OCI-LY1 (cell line): ENCODE results near the gene PCBP1.
"Not testable (repeated sequence)": the region's sequence is repeated elsewhere in the genome, so short reads cannot be mapped to it uniquely, and the experiment has no call there.

Experiments
- H2AFZ ChIP-seq: fragments of 200-600 bp; sonication (generic), shearing (Covaris generic); 2 replicates; pipeline ENCODE4 v1.6.0; 2014; ENCODE audit warnings: antibody characterized with exemption, mild to moderate bottlenecking, low read length
- H3F3A ChIP-seq: fragments of 200-600 bp; sonication (generic), shearing (Covaris generic); 2 replicates; pipeline ENCODE4 v1.6.0; 2014; ENCODE audit warnings: mild to moderate bottlenecking, antibody characterized with exemption, low read length, moderate library complexity; ENCODE audit not compliant: insufficient read depth
- H3K27ac ChIP-seq: fragments of 200-600 bp; sonication (generic); 2 replicates; pipeline ENCODE4 v1.5.1; 2014; ENCODE audit warnings: low read length, mixed run types, mild to moderate bottlenecking, low read depth; ENCODE audit not compliant: poor library complexity, severe bottlenecking
- H3K27me3 ChIP-seq: fragments of 200-600 bp; sonication (generic); 2 replicates; pipeline ENCODE4 v1.6.0; 2014; ENCODE audit warnings: antibody characterized with exemption, mild to moderate bottlenecking, low read length, moderate library complexity; ENCODE audit not compliant: insufficient read depth
- H3K36me3 ChIP-seq: fragments of 200-600 bp; sonication (generic); 2 replicates; pipeline ENCODE4 v1.6.1; 2014; ENCODE audit warnings: mild to moderate bottlenecking, antibody characterized with exemption, low read length, moderate library complexity, mixed read lengths; ENCODE audit not compliant: insufficient read depth
- H3K4me1 ChIP-seq: fragments of 200-600 bp; sonication (generic); 2 replicates; pipeline ENCODE4 v1.5.1; 2014; ENCODE audit warnings: mild to moderate bottlenecking, low read length, moderate library complexity; ENCODE audit not compliant: insufficient read depth, severe bottlenecking
- H3K4me2 ChIP-seq: fragments of 200-600 bp; sonication (generic), shearing (Covaris generic); 2 replicates; pipeline ENCODE4 v1.6.1; 2014; ENCODE audit warnings: low read length
- H3K4me3 ChIP-seq: fragments of 200-600 bp; sonication (generic); 2 replicates; pipeline ENCODE4 v1.5.1; 2014; ENCODE audit warnings: low read length, low read depth, mild to moderate bottlenecking, mixed read lengths; ENCODE audit not compliant: poor library complexity, severe bottlenecking
- H3K79me2 ChIP-seq: fragments of 200-600 bp; shearing (Covaris generic); 2 replicates; pipeline ENCODE4 v1.6.1; 2016; ENCODE audit warnings: mixed run types, low read length, mixed read lengths; ENCODE audit not compliant: insufficient read depth
- H3K9ac ChIP-seq: fragments of 200-600 bp; sonication (generic), shearing (Covaris generic); 2 replicates; pipeline ENCODE4 v1.6.1; 2014; ENCODE audit warnings: mild to moderate bottlenecking, low read length, mixed read lengths
- H3K9me2 ChIP-seq: fragments of 200-600 bp; sonication (generic), shearing (Covaris generic); 2 replicates; pipeline ENCODE4 v1.6.1; 2014; ENCODE audit warnings: low read depth, mild to moderate bottlenecking, low read length, mixed read lengths
- H3K9me3 ChIP-seq: fragments of 200-600 bp; shearing (Covaris generic); 2 replicates; pipeline ENCODE4 v1.6.1; 2014; ENCODE audit warnings: low read length, mixed read lengths
- H4K20me1 ChIP-seq: fragments of 200-600 bp; sonication (generic), shearing (Covaris generic); 2 replicates; pipeline ENCODE4 v1.6.0; 2016; ENCODE audit warnings: mild to moderate bottlenecking, low read length; ENCODE audit not compliant: insufficient read depth
- EZH2 ChIP-seq: fragments of 200-600 bp; sonication (generic), shearing (Covaris generic); IDR thresholded peaks from 2 replicates; pipeline ENCODE4 v1.8.0; 2017; ENCODE audit warnings: borderline replicate concordance, mixed run types, mild to moderate bottlenecking, antibody characterized with exemption, low read length, moderate library complexity, mixed read lengths
- TF ChIP-seq, protein P1 (sequence below): fragments of 200-600 bp; sonication (generic), shearing (Covaris generic); IDR thresholded peaks from 2 replicates; pipeline ENCODE4 v1.5.1; 2017; ENCODE audit warnings: mild to moderate bottlenecking, antibody characterized with exemption, low read length, moderate library complexity, mixed read lengths

Gene PCBP1

DNA sequence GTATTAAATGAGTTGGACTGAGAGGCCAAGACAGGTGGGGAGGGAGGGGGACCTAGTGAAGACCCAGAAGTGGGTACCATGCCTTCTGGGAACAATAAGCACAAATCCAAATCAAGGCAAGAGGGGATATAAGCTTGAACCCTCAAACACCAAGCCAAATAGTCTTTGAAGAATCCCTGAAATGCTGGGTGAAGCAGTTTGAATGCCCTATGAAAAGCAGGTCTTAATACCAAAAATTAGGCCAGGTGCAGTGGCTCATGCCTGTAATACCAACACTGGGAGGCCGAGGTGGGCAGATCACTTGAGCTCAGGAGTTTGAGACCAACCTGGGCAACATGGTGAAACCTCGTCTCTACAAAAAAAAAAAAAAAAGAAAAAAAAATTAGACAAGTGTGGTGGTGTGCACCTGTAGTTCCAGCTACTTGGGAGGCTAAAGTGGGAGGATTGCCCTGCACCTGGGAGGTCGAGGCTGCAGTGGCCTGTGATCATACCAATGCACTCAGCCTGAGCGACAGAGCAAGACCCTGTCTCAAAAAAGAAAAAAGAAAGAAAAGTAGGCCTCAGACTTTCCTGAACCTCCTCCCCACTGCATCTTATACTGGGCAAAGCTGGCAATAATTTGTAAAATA is 3.5 kb downstream of the PCBP1 start:
- H3K4me2 ChIP-seq, result peak overlapping the region; percentile 86; the same call in 1 of the 2 replicates
- H3K9me3 ChIP-seq, result no peaks in the 10 kb centered on the region
- peaks cover 14% of the 10 kb centered on the region; the same call in 1 of the 2 replicates for H3F3A ChIP-seq
- peaks cover 19% of the 10 kb centered on the region for H3K79me2 ChIP-seq
- no peaks in the 10 kb centered on the region for H3K9me2 ChIP-seq
- H3K27ac ChIP-seq, result peak overlapping the region; percentile 100
- H4K20me1 ChIP-seq, result no peaks in the 10 kb centered on the region
- no peak overlapping the region for H2AFZ ChIP-seq
- H3K4me1 ChIP-seq, result peaks cover 54% of the 10 kb centered on the region
- peak overlapping the region; percentile 98 for H3K4me3 ChIP-seq
- no peak overlapping the region; the same call in 1 of the 2 replicates for H3K9ac ChIP-seq
- no peaks in the 10 kb centered on the region for H3K27me3 ChIP-seq
- TF ChIP-seq EZH2, result no peak
- TF ChIP-seq, protein P1, sequence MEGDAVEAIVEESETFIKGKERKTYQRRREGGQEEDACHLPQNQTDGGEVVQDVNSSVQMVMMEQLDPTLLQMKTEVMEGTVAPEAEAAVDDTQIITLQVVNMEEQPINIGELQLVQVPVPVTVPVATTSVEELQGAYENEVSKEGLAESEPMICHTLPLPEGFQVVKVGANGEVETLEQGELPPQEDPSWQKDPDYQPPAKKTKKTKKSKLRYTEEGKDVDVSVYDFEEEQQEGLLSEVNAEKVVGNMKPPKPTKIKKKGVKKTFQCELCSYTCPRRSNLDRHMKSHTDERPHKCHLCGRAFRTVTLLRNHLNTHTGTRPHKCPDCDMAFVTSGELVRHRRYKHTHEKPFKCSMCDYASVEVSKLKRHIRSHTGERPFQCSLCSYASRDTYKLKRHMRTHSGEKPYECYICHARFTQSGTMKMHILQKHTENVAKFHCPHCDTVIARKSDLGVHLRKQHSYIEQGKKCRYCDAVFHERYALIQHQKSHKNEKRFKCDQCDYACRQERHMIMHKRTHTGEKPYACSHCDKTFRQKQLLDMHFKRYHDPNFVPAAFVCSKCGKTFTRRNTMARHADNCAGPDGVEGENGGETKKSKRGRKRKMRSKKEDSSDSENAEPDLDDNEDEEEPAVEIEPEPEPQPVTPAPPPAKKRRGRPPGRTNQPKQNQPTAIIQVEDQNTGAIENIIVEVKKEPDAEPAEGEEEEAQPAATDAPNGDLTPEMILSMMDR, result no peak
- peaks cover 25% of the 10 kb centered on the region for H3K36me3 ChIP-seq

DNA sequence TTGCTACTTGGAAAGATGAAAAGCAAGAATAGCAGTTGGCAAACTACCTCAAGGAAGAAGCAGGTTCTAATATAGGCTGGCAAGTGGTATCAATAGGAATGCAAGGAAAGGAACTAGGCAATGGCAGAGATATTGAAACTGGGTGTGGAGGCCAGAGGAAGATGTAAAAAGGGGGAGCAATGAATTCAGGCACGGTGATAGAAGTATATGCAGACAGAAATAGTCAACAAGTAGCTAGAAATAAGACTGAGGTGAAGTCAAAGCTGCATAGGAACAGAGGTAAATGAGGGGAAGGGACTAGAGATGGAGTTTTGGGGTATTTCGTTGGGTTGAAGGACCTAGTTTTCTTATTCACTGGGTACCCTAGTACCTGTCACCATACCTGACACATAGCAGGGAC is 4.1 kb downstream of the PCBP1 start:
- no peaks in the 10 kb centered on the region for H3K27me3 ChIP-seq
- H3K4me1 ChIP-seq, result peaks cover 50% of the 10 kb centered on the region
- H2AFZ ChIP-seq, result no peak overlapping the region
- no peak overlapping the region for H3K9ac ChIP-seq
- no peaks in the 10 kb centered on the region for H3K9me3 ChIP-seq
- TF ChIP-seq, protein P1, result no peak
- H4K20me1 ChIP-seq, result no peaks in the 10 kb centered on the region
- no peak overlapping the region for H3K4me2 ChIP-seq
- peak overlapping the region; percentile 100 for H3K27ac ChIP-seq
- peaks cover 19% of the 10 kb centered on the region for H3K79me2 ChIP-seq
- H3F3A ChIP-seq, result peaks cover 14% of the 10 kb centered on the region; the same call in 1 of the 2 replicates
- no peaks in the 10 kb centered on the region for H3K9me2 ChIP-seq
- H3K36me3 ChIP-seq, result peaks cover 25% of the 10 kb centered on the region
- H3K4me3 ChIP-seq, result no peak overlapping the region

DNA sequence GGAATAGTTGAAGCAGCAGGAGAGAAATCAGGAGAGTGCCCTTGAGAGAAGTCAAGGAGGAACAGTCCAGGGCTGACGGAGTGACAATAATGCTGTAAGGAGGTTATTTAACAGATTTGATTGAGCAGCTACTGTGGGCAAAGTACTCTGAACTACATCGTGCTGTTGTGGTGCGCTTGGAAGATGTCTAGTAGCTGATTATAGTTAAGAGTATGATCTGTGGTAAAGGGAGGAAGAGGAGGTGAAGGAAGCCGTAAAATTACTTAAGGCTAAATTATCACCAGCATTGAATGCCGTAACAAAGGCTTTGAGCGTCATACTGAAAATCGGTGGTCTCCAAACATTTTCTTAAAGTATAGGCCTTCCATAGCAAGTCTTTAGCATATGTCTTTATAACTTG is 4.5 kb downstream of the PCBP1 start:
- H3K79me2 ChIP-seq, result peaks cover 19% of the 10 kb centered on the region
- H3K9me2 ChIP-seq, result no peaks in the 10 kb centered on the region
- no peak overlapping the region for H3K4me2 ChIP-seq
- H4K20me1 ChIP-seq, result no peaks in the 10 kb centered on the region
- no peaks in the 10 kb centered on the region for H3K27me3 ChIP-seq
- H3F3A ChIP-seq, result peaks cover 14% of the 10 kb centered on the region; the same call in 1 of the 2 replicates
- peaks cover 25% of the 10 kb centered on the region for H3K36me3 ChIP-seq
- no peak overlapping the region for H3K4me3 ChIP-seq
- no peak overlapping the region for H2AFZ ChIP-seq
- no peak for TF ChIP-seq EZH2
- TF ChIP-seq, protein P1, result no peak
- H3K4me1 ChIP-seq, result peaks cover 48% of the 10 kb centered on the region
- H3K27ac ChIP-seq, result peak overlapping the region; percentile 100
- no peaks in the 10 kb centered on the region for H3K9me3 ChIP-seq
- H3K9ac ChIP-seq, result no peak overlapping the region

DNA sequence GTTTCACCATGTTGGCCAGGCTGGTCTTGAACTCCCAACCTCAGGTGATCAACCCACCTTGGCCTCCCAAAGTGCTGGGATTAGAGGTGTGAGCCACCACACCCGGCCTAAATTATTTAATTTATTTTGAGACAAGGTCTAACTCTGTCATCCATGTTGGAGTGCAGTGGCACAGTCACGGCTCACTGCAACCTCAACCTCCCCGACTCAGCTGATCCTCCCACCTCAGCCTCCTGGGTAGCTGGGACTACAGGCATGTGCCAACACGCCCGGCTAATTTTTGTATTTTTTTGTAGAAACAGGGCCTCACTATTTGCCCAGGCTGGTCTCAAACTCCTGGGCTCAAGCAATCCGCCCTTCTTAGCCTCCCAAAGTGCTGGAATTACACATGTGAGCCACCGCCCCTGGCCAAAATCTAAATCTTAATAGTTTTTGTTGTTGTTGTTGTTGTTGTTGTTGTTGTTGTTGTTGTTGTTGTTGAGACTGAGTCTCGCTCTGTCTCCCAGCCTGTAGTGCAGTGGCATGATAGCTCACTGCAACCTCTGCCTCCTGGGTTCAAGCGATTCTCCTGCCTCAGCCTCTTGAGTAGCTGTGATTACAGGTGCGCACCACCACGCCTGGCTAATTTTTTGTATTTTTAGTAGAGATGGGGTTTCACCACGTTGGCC is 5.4 kb downstream of the PCBP1 start:
- not testable (repeated sequence) for H3K4me3 ChIP-seq, H3K27me3 ChIP-seq, H3K4me2 ChIP-seq, H3K9ac ChIP-seq, H3K9me2 ChIP-seq, H2AFZ ChIP-seq, H4K20me1 ChIP-seq, H3K9me3 ChIP-seq
- H3F3A ChIP-seq, result peaks cover 14% of the 10 kb centered on the region; the same call in 1 of the 2 replicates
- peaks cover 23% of the 10 kb centered on the region for H3K36me3 ChIP-seq
- peaks cover 16% of the 10 kb centered on the region for H3K79me2 ChIP-seq
- H3K27ac ChIP-seq, result peak overlapping the region; percentile 11
- H3K4me1 ChIP-seq, result peaks cover 48% of the 10 kb centered on the region
